Type B pancreatic cell (in vitro differentiated cells): ENCODE results near the gene ESRRG. TPM values are rescaled to one million over a fixed set of nuclear protein-coding genes. Genes with fewer than 3 reads are reported as not detected.

ENCODE experiments used
- DNase-seq: peaks from one replicate; pipeline ENCODE4 v3.0.0; 2021; ENCODE audit warnings: mixed read lengths; ENCODE audit not compliant: unreplicated experiment; ENCODE audit errors: extremely low spot score
- H3K27ac Mint-ChIP-seq: 2 replicates; pipeline ENCODE4 v1.8.0; 2021; ENCODE audit warnings: mild to moderate bottlenecking, mixed read lengths
- H3K27me3 Mint-ChIP-seq: 2 replicates; pipeline ENCODE4 v1.8.0; 2021; ENCODE audit warnings: mixed read lengths
- H3K36me3 Mint-ChIP-seq: 2 replicates; pipeline ENCODE4 v1.8.0; 2021; ENCODE audit warnings: mixed read lengths
- H3K4me1 Mint-ChIP-seq: one replicate; pipeline ENCODE4 v1.8.0; 2021; ENCODE audit warnings: mixed read lengths; ENCODE audit not compliant: unreplicated experiment
- H3K4me3 Mint-ChIP-seq: 2 replicates; pipeline ENCODE4 v1.8.0; 2021; ENCODE audit warnings: mild to moderate bottlenecking, mixed read lengths
- H3K9me3 Mint-ChIP-seq: 2 replicates; pipeline ENCODE4 v1.8.0; 2021; ENCODE audit warnings: mixed read lengths
- CTCF ChIP-seq: fragments of 200-600 bp; sonication (generic); conservative IDR thresholded peaks from 2 replicates; pipeline ENCODE4 v1.5.0; 2021; ENCODE audit warnings: antibody characterized with exemption, mild to moderate bottlenecking
- long read RNA-seq: library from polyadenylated mRNA; unstranded; transcript quantifications from one replicate; pipeline ENCODE4 v2.0.0, GENCODE V29; 2020
- total RNA-seq: library from RNA; stranded (reverse); gene quantifications from 2 replicates; pipeline ENCODE4 v1.2.1, GENCODE V29; 2021; ENCODE audit warnings: low replicate concordance

Gene ESRRG
- 20.7 and 26.2 TPM in 2 replicates for total RNA-seq
- long read RNA-seq, full-length matches to known transcripts: 24 of 46 reads
- long read RNA-seq, partial matches to known transcripts: 3 of 46 reads
- long read RNA-seq, other reads (novel, unspliced or antisense): 19 of 46 reads

DNA sequence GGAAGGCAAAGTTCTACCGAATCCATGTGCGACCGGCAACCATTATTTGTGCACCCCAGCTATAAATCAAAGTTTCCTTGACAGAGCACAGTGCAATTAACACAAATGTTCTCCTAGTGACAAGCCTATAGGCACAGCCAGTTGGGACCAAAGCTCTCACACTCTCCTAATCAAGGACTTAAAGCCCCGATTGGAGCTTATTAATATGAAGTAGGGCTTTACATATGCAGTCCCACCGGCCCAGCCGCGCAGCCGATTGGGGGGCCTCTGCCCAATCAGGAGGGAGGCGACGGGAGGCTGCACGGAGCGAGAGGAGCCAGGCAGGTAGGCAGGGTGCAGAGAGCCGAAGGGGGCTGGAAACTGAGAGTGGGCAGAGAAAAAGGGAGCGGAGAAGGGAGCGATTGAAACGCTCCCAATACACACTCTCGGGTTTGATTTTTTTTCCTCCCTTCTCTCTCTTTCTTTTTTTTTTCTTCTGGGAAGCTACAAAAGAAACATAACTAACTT lies at the start of gene ESRRG:
TSS of gene ESRRG (minus strand) at position 156 of the 507 bp plus-strand sequence. CDS start at position 26, 130 bp downstream.
- H3K9me3 Mint-ChIP-seq: no peaks in the 10 kb centered on the region

DNA sequence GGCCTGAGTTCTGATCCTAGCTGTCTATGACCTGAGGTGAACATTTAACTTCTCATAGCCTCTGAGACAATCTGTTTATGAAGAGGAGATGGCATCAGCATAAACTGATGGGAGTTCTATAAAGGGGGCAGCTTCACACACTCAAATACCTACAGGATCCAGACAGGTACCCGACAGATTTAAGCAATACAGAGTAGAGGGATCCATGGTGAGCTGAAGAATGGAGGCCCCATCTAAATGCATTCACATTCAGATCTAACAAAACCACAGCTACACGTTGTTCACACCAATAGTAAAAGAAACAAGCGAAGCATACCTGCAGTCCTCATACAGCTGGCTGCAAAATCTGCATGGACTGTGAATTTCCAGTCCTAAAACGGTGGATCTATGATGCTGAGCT lies 48.7 kb upstream of the ESRRG start:
- no peak for TF ChIP-seq CTCF
- Mint-ChIP-seq H3K27me3 (no peaks in the 10 kb centered on the region), H3K36me3 (no peaks in the 10 kb centered on the region), H3K9me3 (no peaks in the 10 kb centered on the region), H3K27ac (no peak overlapping the region), H3K4me1 (peaks cover 4% of the 10 kb centered on the region), H3K4me3 (no peak overlapping the region)
- no peak for DNase-seq

More for the DNA sequence above, at the start of gene ESRRG:
- peak within 1 kb of the TSS; percentile 85 for H3K27ac Mint-ChIP-seq
- H3K27me3 Mint-ChIP-seq: peaks cover 35% of the 10 kb centered on the region
- no peak for TF ChIP-seq CTCF
- no peaks in the 10 kb centered on the region for H3K36me3 Mint-ChIP-seq
- H3K4me1 Mint-ChIP-seq: no peaks in the 10 kb centered on the region
- DNase-seq: peak; percentile 76
- H3K4me3 Mint-ChIP-seq: peak within 1 kb of the TSS; percentile 96

GRCh38 chr1:216766633-216767327 lies 43.6 kb upstream of the ESRRG start:
- Mint-ChIP-seq H3K9me3 (no peaks in the 10 kb centered on the region), H3K36me3 (no peaks in the 10 kb centered on the region), H3K4me1 (peaks cover 23% of the 10 kb centered on the region), H3K4me3 (no peak overlapping the region), H3K27ac (no peak overlapping the region), H3K27me3 (no peaks in the 10 kb centered on the region)
- no peak for DNase-seq
- no peak for TF ChIP-seq CTCF

DNA sequence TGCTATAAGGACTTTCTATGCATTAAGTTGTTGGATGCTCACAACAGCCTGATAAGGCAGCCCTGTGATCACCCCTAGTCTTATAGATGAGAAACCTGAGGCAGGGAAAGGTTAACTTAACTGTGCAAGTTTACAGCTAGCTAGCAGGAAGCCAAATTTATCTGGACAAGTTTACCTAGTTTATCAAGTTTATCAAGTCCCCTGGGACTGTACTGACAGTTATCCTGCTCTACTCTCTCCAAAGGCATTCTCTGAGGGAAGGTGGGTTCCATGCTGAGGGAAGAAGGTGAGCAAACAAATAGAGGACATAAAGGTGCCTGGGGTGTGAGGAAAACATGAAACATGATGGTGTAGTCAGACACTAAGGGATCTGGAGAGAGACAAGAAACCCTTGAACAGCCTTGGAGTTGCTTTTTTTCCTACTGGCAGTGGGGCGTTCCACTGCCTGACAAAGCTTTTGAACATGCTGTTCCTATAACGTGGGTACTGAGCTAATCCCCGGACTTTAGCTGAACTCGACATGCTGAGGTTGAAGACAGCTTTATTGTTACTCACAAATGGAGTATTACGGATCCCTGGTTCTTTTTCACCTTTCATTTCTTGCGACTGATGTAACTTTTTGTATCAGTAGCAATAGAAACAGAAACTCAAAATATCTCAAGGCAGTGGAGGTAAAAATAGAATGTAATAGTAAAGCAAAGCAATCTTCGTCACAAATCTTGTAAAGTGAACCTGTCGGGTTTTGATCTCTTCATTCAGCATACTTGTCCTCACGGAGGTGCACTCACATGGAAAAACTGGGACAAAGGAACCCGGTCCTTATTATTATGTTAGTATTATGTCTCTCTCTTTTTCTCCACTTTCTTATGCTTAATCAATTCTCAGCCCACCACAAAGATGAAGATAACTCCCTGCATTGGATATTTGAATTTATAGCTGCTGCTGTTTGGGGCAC lies 42.4 kb upstream of the ESRRG start:
- peak overlapping the region; percentile 48 for H3K27ac Mint-ChIP-seq
- no peaks in the 10 kb centered on the region for H3K9me3 Mint-ChIP-seq
- DNase-seq: no peak
- no peaks in the 10 kb centered on the region for H3K27me3 Mint-ChIP-seq
- H3K4me1 Mint-ChIP-seq: peaks cover 23% of the 10 kb centered on the region
- TF ChIP-seq CTCF: no peak
- peak overlapping the region; percentile 5 for H3K4me3 Mint-ChIP-seq
- no peaks in the 10 kb centered on the region for H3K36me3 Mint-ChIP-seq

GRCh38 chr1:216758161-216758560 lies 34.9 kb upstream of the ESRRG start:
- H3K4me1 Mint-ChIP-seq: peaks cover 8% of the 10 kb centered on the region
- no peak overlapping the region for H3K27ac Mint-ChIP-seq

More at GRCh38 chr1:216758161-216758560, 34.9 kb upstream of the ESRRG start:
- H3K4me3 Mint-ChIP-seq: peak overlapping the region; percentile 8
- H3K27me3 Mint-ChIP-seq: no peaks in the 10 kb centered on the region
- H3K9me3 Mint-ChIP-seq: no peaks in the 10 kb centered on the region
- DNase-seq: no peak
- no peak for TF ChIP-seq CTCF
- H3K36me3 Mint-ChIP-seq: no peaks in the 10 kb centered on the region
